Ecto neural progenitor cell (in vitro differentiated cells): ENCODE measurements around the gene HDAC7.
A peak's percentile ranks its signal among the peaks of the same experiment; 100 is the strongest.
"Not testable (repeated sequence)": the region's sequence is repeated elsewhere in the genome, so short reads cannot be mapped to it uniquely, and the experiment has no call there.

ENCODE experiments used
- DNase-seq: peaks from one replicate; pipeline ENCODE4 v3.0.0-alpha.2; 2018; ENCODE audit warnings: low spot score

HDAC7 gene

GRCh38 chr12:47849261-47849660 lies 29.6 kb upstream of the HDAC7 start:
- DNase-seq: no peak

GRCh38 chr12:47848853-47849252 lies 29.1 kb upstream of the HDAC7 start:
- no peak for DNase-seq

GRCh38 chr12:47846294-47846996 lies 26.7 kb upstream of the HDAC7 start:
- DNase-seq: no peak

- DNase-seq: no peak
Observed at GRCh38 chr12:47845081-47845480, 25.4 kb upstream of the HDAC7 start.

GRCh38 chr12:47844264-47845019 lies 24.7 kb upstream of the HDAC7 start:
- no peak for DNase-seq

- DNase-seq: no peak
Observed at GRCh38 chr12:47843226-47843980, 23.7 kb upstream of the HDAC7 start.

GRCh38 chr12:47842543-47842942 lies 22.8 kb upstream of the HDAC7 start:
- DNase-seq: not testable (repeated sequence)

- no peak for DNase-seq
Observed at GRCh38 chr12:47841910-47842309, 22.2 kb upstream of the HDAC7 start.

GRCh38 chr12:47841501-47841900 lies 21.8 kb upstream of the HDAC7 start:
- no peak for DNase-seq

- DNase-seq: no peak
Observed at GRCh38 chr12:47840571-47840970, 20.9 kb upstream of the HDAC7 start.

GRCh38 chr12:47839214-47839876 lies 19.6 kb upstream of the HDAC7 start:
- no peak for DNase-seq

GRCh38 chr12:47838286-47838931 lies 18.7 kb upstream of the HDAC7 start:
- DNase-seq: no peak

GRCh38 chr12:47837190-47838171 lies 17.8 kb upstream of the HDAC7 start:
- DNase-seq: peak; percentile 83

- no peak for DNase-seq
Observed at GRCh38 chr12:47835831-47836155, 16.1 kb upstream of the HDAC7 start.

- DNase-seq: no peak
Observed at GRCh38 chr12:47835006-47835830, 15.5 kb upstream of the HDAC7 start.

GRCh38 chr12:47834199-47834903 lies 14.6 kb upstream of the HDAC7 start:
- DNase-seq: no peak

- DNase-seq: no peak
Observed at GRCh38 chr12:47833591-47834012, 13.9 kb upstream of the HDAC7 start.

GRCh38 chr12:47832263-47832933 lies 12.7 kb upstream of the HDAC7 start:
- no peak for DNase-seq

GRCh38 chr12:47829584-47829983 lies 9.9 kb upstream of the HDAC7 start:
- no peak for DNase-seq
